ENCODE results near the gene ZNF668.

- no peak for TF ChIP-seq RAD21 (IDR thresholded peaks at IDR 0.05; ENCODE audit: low read depth)
- no peak for TF ChIP-seq MAX (IDR thresholded peaks at IDR 0.05)
- TF ChIP-seq ZBTB7A (IDR thresholded peaks at IDR 0.05; ENCODE audit: low read depth), result no peak
- no peak for TF ChIP-seq YY1 (IDR thresholded peaks at IDR 0.05; ENCODE audit: low read depth)
- TF ChIP-seq TAF1 (IDR thresholded peaks at IDR 0.05; ENCODE audit: low read depth), result no peak
- TF ChIP-seq REST (IDR thresholded peaks at IDR 0.05; ENCODE audit: low read depth), result no peak
These were observed 13.9 kb upstream of the ZNF668 start for GRCh38 chr16:31087971-31088370.

Data from Ishikawa (cell line).